Body of pancreas (tissue), 4 donors: ENCODE results near the gene MAT2A.

ENCODE experiments used
- CTCF ChIP-seq, 7 experiments: fragments of 450-650 bp in 4 of 7; fragments of 200-600 bp in 3 of 7; sonication (generic) in 3 of 7; IDR thresholded peaks; one replicate each; pipeline ENCODE4 v1.5.1; 2016 to 2019; ENCODE audit warnings: antibody characterized with exemption in 7 of 7
- POLR2A ChIP-seq, 3 donors: fragments of 450-650 bp; IDR thresholded peaks; one replicate each; pipeline ENCODE4 v1.6.1; 2016; ENCODE audit warnings: antibody characterized with exemption in 3 of 3, mild to moderate bottlenecking in 2 of 3

- TF ChIP-seq CTCF (IDR thresholded peaks at IDR 0.05) (peak in 1 of 7 experiments; percentile 15), POLR2A (IDR thresholded peaks at IDR 0.05) (no peak)
Observed at GRCh38 chr2:85503168-85503850, 35.7 kb upstream of the MAT2A start.
